Activated CD4-positive, alpha-beta T cell treated with anti-CD3 and anti-CD28 coated beads for 24 hours (primary cell): ENCODE measurements around the gene FAM131C.

Source experiments
- DNase-seq, 2 donors: peaks; one replicate each; pipeline ENCODE4 v3.0.0-alpha.2; 2020; ENCODE audit warnings: low read depth in 2 of 2

FAM131C gene

DNA sequence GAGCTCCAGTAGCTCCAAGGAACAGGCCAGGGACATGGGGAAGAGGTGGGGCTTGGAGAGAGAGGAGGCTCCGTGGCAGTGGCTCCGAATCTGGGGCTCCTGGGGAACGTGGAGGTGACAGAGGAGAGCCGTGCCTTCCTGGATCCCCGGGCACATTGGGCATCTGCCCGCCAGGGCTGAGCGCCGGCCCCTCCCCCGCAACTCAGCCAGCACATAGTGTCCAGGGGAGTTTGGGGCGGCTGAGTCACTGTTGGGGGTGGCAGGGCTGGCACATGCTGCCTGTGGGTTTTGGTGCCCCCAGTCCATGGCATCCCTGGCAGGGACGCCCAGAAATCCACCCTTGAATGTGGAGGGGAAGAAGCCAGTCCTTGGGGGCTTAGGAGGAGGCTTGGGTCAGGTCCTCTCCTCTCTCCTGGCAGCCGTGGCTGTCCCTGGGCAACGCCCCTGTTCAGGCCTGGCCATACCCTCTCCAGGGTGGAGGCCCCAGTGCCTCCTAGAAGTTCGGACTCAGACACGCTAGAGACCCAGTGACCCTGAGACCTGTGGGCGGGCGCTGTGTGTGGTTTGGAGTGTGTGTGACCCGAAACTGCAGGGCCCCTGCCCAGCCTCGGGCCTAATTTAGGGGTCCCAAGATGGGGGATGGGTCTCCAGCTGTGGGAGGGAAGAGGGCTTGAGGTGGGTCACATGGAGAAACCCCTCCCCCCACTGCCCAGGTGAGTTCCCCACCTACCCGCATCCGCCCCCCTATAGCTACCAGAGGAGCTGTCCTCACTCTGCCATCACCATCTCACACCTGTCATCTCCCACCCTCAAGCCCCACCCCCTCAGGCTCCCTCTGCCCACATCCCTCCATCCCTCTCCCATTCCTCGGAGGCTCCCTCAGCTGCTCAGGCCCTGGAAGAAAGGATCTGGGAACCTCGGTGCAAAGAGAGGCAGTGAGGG lies 57.2 kb downstream of the FAM131C start:
- DNase-seq: no peak

- no peak for DNase-seq
These were observed 58.0 kb downstream of the FAM131C start for GRCh38 chr1:16015491-16015890.

GRCh38 chr1:16014509-16015482 lies 58.7 kb downstream of the FAM131C start:
- no peak for DNase-seq

GRCh38 chr1:16013908-16014258 lies 59.6 kb downstream of the FAM131C start:
- no peak for DNase-seq

- DNase-seq: peak; percentile 43 to 46
These were observed 60.1 kb downstream of the FAM131C start for GRCh38 chr1:16013220-16013907.

GRCh38 chr1:16012590-16013219 lies 60.7 kb downstream of the FAM131C start:
- peak; percentile 12 to 18 for DNase-seq

- DNase-seq: no peak
These were observed 61.4 kb downstream of the FAM131C start for GRCh38 chr1:16011936-16012589.

DNA sequence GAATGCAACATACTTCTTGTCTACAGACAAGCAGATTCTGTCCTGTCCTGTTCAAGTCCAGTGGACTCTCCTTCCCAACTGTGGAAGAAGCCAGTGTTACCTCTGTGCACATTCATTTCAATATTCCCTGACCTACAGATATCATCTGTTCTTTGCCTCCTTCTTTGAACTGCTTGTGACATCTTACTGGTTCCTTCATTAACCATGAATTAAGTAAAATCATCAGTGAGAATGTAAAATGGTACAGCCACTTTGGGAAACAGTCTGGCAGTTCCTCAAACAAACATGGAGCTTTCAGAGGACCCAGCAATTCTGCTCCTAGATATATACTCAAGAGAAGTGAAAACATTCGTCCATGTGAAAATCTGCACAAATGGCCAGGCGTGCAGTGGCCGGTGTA lies 62.6 kb downstream of the FAM131C start:
- no peak for DNase-seq

DNA sequence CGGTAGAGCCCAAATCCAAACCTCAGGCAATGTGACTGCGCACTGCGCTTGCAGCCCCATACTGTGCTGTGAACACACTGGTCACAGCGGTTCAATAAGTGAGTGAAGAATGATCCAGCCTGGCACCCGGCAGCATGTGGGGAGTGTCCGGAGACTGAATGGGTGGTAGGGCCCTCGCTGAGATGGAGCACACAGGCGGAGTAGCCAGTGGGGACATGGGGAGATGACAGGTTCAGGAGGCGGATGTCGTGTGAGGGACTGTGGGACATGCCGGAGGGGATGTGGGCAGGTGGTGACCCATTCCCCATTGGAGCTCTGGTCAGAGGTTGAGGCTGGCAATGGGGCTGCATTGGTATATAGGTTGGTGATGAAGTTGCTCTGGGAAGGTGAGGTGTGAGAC lies 63.8 kb downstream of the FAM131C start:
- DNase-seq: no peak

- DNase-seq: peak; percentile 66 to 71
These were observed 64.4 kb downstream of the FAM131C start for GRCh38 chr1:16009030-16009460.
